SH-SY5Y (cell line): ENCODE data around the gene KCTD20.

Experiments
- GATA2 ChIP-seq: IDR thresholded peaks from 2 replicates; pipeline ENCODE4 v1.6.1; 2011; ENCODE audit warnings: mild to moderate bottlenecking, low read depth, low read length
- GATA3 ChIP-seq: IDR thresholded peaks from 2 replicates; pipeline ENCODE4 v1.6.1; 2011; ENCODE audit warnings: low read depth, mild to moderate bottlenecking, low read length, moderate library complexity

Gene KCTD20

DNA sequence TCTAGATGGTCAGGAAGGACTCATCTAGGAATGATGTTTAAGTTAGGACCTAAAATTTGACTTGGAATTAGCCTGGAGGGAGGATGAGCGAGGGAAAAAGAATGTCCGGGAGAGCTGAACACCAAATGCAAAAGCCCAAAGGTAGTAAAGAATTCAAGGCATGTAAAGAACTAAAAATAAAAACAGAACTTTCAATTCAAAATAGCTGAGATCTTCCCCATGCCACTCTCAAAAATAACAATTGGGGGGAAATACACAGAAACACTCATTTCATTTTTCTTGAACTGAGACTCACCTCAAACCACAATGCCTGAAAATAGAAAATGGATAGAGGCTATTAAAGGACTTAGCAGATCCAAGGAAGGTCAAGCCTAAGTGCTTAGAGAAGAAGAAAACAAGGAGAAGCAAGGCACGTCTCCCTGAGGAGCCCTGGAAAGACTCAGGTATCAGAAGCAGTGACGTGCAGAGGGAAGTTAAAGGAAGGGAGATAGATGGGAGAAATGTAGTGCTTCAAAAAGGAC, 10.6 kb upstream of the KCTD20 start:
- TF ChIP-seq GATA3 (no peak), GATA2 (no peak)

GRCh38 chr6:36436466-36436865, 6.3 kb upstream of the KCTD20 start:
- TF ChIP-seq GATA2 = no peak
- TF ChIP-seq GATA3 = no peak

DNA sequence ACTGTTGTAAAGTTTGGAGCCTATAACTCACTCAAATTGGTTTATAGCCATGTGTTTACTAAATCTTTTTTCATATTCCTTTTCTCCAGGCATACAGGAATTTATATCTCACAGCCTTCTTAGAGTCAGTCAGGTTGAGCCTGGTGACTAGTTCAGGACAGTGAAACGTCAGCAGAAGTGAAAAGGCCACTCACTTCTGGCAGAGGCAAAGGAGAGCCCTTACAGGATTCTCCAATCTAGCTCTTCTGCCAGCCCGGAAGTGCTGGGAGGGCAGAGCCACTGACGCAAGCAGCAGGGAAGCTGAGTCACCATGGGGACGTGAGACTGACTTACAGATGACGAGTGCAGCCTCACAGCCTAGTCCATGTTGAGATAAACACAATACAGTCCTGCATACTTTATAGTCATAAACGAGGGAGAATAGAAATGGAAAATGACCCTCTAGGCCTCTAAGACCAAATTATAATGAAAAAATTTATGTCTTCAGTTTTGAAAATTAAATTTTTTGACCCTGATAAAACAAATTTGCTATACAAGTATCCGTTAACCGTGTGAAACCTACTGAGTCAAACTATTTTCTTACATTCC, 1.4 kb upstream of the KCTD20 start:
- no peak for TF ChIP-seq GATA3
- no peak for TF ChIP-seq GATA2

GRCh38 chr6:36442103-36442670, 613 bp upstream of the KCTD20 start:
- TF ChIP-seq GATA2 (no peak), GATA3 (no peak)

DNA sequence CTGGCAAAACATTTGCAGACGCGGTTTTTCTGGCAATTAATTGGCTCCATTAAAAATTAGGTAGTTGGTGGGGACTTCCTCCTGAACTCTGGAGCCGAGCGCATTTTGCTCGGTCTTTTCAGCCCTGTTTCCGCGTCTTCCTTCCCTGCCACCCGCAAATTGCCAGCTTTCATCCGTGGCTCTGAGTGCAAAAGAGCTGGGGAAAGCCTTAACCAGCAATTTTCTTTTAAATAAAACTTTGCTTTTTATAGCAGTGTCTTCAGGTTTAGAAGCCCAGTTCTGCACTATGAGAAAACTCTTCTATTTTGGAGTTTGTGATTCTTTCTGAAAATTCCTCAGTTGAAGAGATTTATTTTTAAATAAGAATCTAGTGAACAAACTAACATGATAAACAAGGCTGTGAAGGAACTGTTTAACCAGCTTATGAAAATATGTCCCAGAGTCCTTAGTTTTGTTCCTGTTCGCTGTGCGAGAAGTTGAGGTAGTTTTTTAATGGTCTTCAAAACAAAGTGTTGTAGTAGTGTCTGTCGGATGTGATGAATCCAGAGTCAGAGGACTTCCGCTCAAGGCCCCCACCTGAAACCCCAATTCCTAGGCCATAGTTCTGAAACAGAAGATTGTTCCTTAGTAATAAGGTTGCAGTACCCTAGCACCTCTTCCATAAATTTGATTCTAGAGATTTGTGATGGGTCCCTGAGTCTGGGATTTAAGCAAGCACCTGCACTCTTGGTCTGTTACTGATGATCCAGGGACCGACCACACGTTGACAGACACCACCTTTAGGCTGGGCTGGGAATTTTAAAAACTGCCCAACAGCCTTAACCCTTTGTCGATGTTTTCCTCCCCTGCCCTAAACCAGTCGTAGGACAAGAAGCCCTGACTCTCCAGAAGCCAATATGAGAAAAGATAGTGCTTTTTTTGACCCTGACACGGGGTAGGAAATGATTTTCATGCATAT, 950 bp downstream of the KCTD20 start:
- TF ChIP-seq GATA3 = no peak

- TF ChIP-seq GATA3 (no peak), GATA2 (no peak)
Measured at GRCh38 chr6:36444470-36444869, 1.7 kb downstream of the KCTD20 start.

DNA sequence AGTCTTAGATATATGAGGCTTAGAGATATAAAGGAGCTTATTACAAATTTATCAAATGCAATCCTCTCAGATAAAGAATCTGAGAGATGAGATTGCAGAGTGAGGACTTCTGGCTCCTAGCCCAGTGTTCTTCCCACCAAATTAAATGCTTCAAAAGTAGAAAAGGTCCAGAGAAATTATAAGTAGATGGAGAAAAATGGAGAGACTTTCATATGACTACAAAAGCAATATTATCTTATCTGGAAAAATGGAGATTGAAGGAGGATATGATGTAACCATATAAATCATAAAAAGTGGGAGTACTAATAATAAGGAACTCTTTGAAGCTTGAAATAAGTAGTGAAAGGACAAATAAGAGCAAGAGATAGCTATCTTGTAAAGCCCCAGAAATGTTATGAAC, 2.8 kb downstream of the KCTD20 start:
- TF ChIP-seq GATA2 (no peak), GATA3 (no peak)

- TF ChIP-seq GATA2 (no peak), GATA3 (no peak)
Measured at GRCh38 chr6:36455486-36456027, 12.8 kb downstream of the KCTD20 start.

DNA sequence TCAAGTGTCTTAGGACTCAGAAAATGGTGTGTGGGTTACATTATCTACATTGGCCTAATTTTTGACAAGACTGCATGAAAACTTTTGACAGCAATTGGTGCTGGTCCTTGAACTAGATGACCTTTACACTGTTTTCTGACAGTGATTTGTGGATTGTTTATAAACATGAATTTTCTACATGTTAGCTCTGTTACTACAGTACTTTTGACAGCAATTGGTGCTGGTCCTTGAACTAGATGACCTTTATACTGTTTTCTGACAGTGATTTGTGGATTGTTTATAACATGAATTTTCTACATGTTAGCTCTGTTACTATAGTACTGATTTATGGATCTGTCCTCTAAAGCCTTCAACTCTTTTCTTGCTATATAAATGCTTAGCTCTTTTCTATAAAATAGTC, 16.7 kb downstream of the KCTD20 start:
- TF ChIP-seq GATA2 (no peak), GATA3 (no peak)

DNA sequence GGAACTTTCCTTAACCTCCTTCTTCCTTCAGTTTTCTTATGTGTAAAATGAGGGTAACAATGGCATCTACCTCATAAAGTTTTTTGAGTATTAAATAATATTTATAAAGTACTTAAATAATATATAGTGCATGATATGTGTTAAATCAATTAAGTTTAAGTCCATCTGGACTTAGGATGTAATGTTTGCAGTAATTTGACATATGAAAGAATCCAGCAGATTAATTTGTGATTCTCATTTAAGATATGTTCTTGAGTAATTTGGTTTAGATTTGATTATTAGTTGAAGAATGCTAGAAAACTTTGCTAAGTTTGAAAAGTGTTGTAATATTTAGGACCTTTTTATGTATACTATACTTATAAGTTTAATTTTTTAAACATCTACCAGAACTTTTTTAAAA, 18.1 kb downstream of the KCTD20 start:
- TF ChIP-seq GATA2 (no peak), GATA3 (no peak)

DNA sequence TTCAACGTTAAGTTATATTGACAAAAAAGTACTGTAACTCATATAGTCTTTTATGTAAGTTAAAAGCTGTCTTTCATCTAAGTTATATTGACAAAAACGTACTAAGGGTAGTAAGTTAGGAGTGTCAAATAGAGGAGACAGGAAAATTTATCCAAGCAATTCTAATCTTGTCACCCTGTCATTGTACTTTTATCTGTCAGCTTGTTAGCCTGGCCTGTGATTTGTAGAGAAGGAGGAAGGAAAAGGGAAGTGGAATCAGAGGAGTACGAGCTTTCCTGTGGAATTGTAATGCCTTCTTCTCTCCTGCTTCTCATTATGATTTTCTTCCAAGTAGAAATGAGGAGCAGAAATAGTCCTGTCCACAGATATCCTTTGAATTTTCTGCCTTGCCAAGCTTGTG, 18.8 kb downstream of the KCTD20 start:
- TF ChIP-seq GATA3 (no peak), GATA2 (no peak)

- no peak for TF ChIP-seq GATA2
- no peak for TF ChIP-seq GATA3
Measured at GRCh38 chr6:36463676-36464075, 20.9 kb downstream of the KCTD20 start.

DNA sequence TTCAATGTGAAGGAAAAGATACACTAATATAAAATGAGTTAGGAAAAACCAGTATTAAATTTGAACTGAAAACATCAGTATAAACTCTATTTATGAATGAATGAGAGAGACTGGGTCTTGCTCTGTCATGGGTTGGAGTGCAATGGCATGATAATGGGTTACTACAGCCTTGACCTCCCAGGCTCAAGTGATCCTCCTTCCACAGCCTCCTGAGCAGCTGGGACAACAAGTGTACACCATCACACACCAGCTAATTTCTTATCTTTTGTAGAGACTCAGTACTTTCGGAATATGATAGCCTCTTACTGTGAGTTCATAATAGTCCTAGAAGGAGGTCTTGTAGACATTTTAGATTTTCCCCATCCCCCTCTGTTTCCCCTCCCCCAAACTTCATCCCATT, 21.4 kb downstream of the KCTD20 start:
- no peak for TF ChIP-seq GATA3

- TF ChIP-seq GATA2 (no peak), GATA3 (no peak)
Measured at GRCh38 chr6:36467625-36468024, 24.8 kb downstream of the KCTD20 start.

DNA sequence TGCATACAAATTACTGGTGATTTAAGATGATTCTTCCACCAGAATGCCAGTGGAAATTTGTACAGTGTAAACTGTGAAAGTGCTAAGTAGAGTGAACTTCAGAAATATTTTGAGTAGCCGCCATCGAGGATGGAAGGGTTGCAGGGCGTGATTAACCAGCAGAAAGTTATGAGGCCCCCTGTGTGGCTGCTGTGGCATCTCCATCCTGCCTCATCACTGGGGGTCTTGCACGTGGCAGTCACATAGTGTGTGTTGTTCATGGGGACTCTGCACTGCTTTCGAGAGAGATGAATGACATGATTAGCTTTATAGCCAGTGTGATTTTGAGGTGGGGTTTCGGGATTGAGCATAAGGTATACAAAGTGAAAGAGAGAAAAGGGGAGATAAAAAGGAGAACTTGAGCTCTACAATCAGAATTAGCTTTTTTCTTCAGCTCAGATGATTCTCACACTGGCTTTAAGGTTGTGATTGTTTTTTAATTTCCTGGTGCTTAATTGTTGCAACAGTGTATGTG, 26.4 kb downstream of the KCTD20 start:
- TF ChIP-seq GATA2 (no peak), GATA3 (no peak)
